ENCODE data around the gene MKS1. TPM values are rescaled to one million over a fixed set of nuclear protein-coding genes. Genes with fewer than 3 reads are reported as not detected.

Gene MKS1
- total RNA-seq, 4 donors from 2014 or later, result 8.5 to 51.9 (median 18.3) TPM

DNA sequence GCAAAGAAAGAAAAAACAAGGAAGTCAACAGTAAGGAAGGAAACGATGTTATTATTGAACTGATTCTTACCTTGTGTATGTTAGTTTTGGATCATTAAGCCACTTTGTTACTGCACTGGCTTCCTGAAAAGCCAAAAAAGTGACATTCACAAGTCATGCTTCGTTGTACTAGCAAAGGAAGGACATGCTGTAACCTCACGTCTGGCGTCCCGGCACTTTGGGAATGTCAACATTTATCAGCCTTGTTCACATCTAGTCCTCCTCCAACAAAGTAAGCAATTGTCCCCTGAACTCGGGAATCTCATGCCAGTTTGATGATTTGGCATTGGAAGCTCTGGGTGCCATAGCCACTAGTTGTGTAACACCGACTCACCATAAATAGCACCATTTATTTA is 731 bp upstream of the MKS1 start:
- intact Hi-C loops (cut with DNase I; ENCODE audit: low total_unique reads) (no loop called here), in situ Hi-C loops (cut with MboI; ENCODE audit: low pct_ligation_motif_present in 1 of 4, low pct_unique_long_range_greater_than_20kb in 1 of 4, low sequenced_read_pairs in 3 of 4) (no loop called here)
- DNase-seq, result no peak
- WGBS, 2 donors (ENCODE audit: low coverage in 1 of 2), result 53 to 67% methylated on average over 3 to 7 of the region's 7 CpGs
- no peak for TF ChIP-seq POLR2A (IDR thresholded peaks at IDR 0.05)
- TF ChIP-seq EP300 (IDR thresholded peaks at IDR 0.05; ENCODE audit: low read depth), result no peak
- TF ChIP-seq, protein P1, sequence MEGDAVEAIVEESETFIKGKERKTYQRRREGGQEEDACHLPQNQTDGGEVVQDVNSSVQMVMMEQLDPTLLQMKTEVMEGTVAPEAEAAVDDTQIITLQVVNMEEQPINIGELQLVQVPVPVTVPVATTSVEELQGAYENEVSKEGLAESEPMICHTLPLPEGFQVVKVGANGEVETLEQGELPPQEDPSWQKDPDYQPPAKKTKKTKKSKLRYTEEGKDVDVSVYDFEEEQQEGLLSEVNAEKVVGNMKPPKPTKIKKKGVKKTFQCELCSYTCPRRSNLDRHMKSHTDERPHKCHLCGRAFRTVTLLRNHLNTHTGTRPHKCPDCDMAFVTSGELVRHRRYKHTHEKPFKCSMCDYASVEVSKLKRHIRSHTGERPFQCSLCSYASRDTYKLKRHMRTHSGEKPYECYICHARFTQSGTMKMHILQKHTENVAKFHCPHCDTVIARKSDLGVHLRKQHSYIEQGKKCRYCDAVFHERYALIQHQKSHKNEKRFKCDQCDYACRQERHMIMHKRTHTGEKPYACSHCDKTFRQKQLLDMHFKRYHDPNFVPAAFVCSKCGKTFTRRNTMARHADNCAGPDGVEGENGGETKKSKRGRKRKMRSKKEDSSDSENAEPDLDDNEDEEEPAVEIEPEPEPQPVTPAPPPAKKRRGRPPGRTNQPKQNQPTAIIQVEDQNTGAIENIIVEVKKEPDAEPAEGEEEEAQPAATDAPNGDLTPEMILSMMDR (IDR thresholded peaks at IDR 0.05), result no peak
- TF ChIP-seq POLR2AphosphoS5 (IDR thresholded peaks at IDR 0.05), result no peak
- H3K27ac ChIP-seq, result peak overlapping the region; percentile 68 to 87 (median 86)
- H3K4me3 ChIP-seq, result peak overlapping the region; percentile 29 to 92 (median 72)
- peaks cover 0 to 11% (median 9%) of the 10 kb centered on the region in 4 donors for H3K4me1 ChIP-seq
- H3K9me3 ChIP-seq, result no peaks in the 10 kb centered on the region
- no peaks in the 10 kb centered on the region for H3K27me3 ChIP-seq
- no peaks in the 10 kb centered on the region for H3K36me3 ChIP-seq

- Histone ChIP-seq H3K4me1 (peaks cover 0 to 11% (median 9%) of the 10 kb centered on the region in 4 donors), H3K36me3 (peaks cover 0 to 4% (median 2%) of the 10 kb centered on the region in 4 donors), H3K4me3 (no peak overlapping the region), H3K9me3 (no peaks in the 10 kb centered on the region), H3K27ac (no peak overlapping the region), H3K27me3 (no peaks in the 10 kb centered on the region)
- intact Hi-C loops (cut with DNase I; ENCODE audit: low total_unique reads) (no loop called here), in situ Hi-C loops (cut with MboI; ENCODE audit: low pct_ligation_motif_present in 1 of 4, low pct_unique_long_range_greater_than_20kb in 1 of 4, low sequenced_read_pairs in 3 of 4) (no loop called here)
- WGBS, 2 donors (ENCODE audit: low coverage in 1 of 2), result 82 to 83% methylated on average over 2 to 3 of the region's 3 CpGs
- TF ChIP-seq EP300 (IDR thresholded peaks at IDR 0.05; ENCODE audit: low read depth) (no peak), POLR2A (IDR thresholded peaks at IDR 0.05) (no peak), POLR2AphosphoS5 (IDR thresholded peaks at IDR 0.05) (no peak)
- TF ChIP-seq, protein P1 (IDR thresholded peaks at IDR 0.05), result no peak
- no peak for DNase-seq
Measured at GRCh38 chr17:58217766-58218165, 1.3 kb downstream of the MKS1 start.

DNA sequence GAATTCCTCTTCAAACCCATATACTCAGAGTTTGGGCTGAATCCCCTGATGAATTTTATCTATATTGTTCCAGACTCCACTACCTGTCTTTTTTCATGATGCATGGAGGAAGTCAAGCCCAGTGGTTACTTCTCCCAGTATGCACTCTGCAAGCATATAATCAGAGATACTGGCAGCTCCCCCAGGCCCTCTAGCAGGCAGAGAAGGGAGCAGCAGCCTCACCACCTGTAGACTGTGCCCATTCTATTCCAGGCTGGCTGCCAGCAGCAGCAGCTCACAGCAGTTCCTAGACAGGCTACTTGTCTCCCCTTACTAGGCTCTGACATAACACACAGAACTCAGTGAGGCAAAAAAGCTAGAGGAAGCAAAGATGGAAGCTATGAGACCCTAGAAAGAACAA is 3.4 kb downstream of the MKS1 start:
- no peak for DNase-seq
- Histone ChIP-seq H3K27ac (no peak overlapping the region), H3K27me3 (no peaks in the 10 kb centered on the region), H3K4me1 (peaks cover 0 to 11% (median 9%) of the 10 kb centered on the region in 4 donors), H3K36me3 (peaks cover 0 to 13% (median 6%) of the 10 kb centered on the region in 4 donors), H3K4me3 (no peak overlapping the region), H3K9me3 (no peaks in the 10 kb centered on the region)
- TF ChIP-seq, protein P1 (IDR thresholded peaks at IDR 0.05), result no peak
- no peak for TF ChIP-seq POLR2A (IDR thresholded peaks at IDR 0.05)
- no peak for TF ChIP-seq EP300 (IDR thresholded peaks at IDR 0.05; ENCODE audit: low read depth)
- no peak for TF ChIP-seq POLR2AphosphoS5 (IDR thresholded peaks at IDR 0.05)
- in situ Hi-C loops (cut with MboI; ENCODE audit: low pct_ligation_motif_present in 1 of 4, low pct_unique_long_range_greater_than_20kb in 1 of 4, low sequenced_read_pairs in 3 of 4) (no loop called here), intact Hi-C loops (cut with DNase I; ENCODE audit: low total_unique reads) (no loop called here)

- H3K36me3 ChIP-seq, result peaks cover 0 to 21% (median 7%) of the 10 kb centered on the region in 4 donors
- 66 to 85% methylated on average over 3 to 5 of the region's 5 CpGs for WGBS, 2 donors (ENCODE audit: low coverage in 1 of 2)
Measured at GRCh38 chr17:58210922-58211321, 8.1 kb downstream of the MKS1 start.

More at GRCh38 chr17:58210922-58211321, 8.1 kb downstream of the MKS1 start:
- DNase-seq, result no peak
- Histone ChIP-seq H3K4me1 (no peaks in the 10 kb centered on the region), H3K4me3 (no peak overlapping the region), H3K27ac (no peak overlapping the region), H3K27me3 (no peaks in the 10 kb centered on the region), H3K9me3 (no peaks in the 10 kb centered on the region)
- intact Hi-C loops (cut with DNase I; ENCODE audit: low total_unique reads) (no loop called here), in situ Hi-C loops (cut with MboI; ENCODE audit: low pct_ligation_motif_present in 1 of 4, low pct_unique_long_range_greater_than_20kb in 1 of 4, low sequenced_read_pairs in 3 of 4) (no loop called here)
- TF ChIP-seq EP300 (IDR thresholded peaks at IDR 0.05; ENCODE audit: low read depth), result no peak
- no peak for TF ChIP-seq POLR2A (IDR thresholded peaks at IDR 0.05)
- TF ChIP-seq, protein P1 (IDR thresholded peaks at IDR 0.05), result no peak
- TF ChIP-seq POLR2AphosphoS5 (IDR thresholded peaks at IDR 0.05), result no peak
